GM12891 (cell line): ENCODE results near the gene KDM2B.
"Not testable (repeated sequence)": the region's sequence is repeated elsewhere in the genome, so short reads cannot be mapped to it uniquely, and the experiment has no call there.

ENCODE experiments used
- DNase-seq: peaks from one replicate; pipeline ENCODE4 v3.0.0; 2011; ENCODE audit warnings: low spot score; ENCODE audit not compliant: insufficient read length
- FAIRE-seq: peaks from 2 replicates; lab custom pipeline; 2011; peaks lifted over from hg19 to GRCh38; lab: Jason Lieb, UNC
- PAX5 ChIP-seq: IDR thresholded peaks from 2 replicates; pipeline ENCODE4 v1.6.1; 2011; ENCODE audit warnings: low read length, moderate library complexity, mild to moderate bottlenecking; ENCODE audit not compliant: insufficient read depth, severe bottlenecking
- POLR2A ChIP-seq: IDR thresholded peaks from 2 replicates; pipeline ENCODE4 v1.6.1; 2011; ENCODE audit warnings: low read depth, low read length, control low read depth
- POLR2AphosphoS5 ChIP-seq: IDR thresholded peaks from 2 replicates; pipeline ENCODE4 v1.6.1; 2011; ENCODE audit warnings: low read depth, low read length, control low read depth
- POU2F2 ChIP-seq: IDR thresholded peaks from 2 replicates; pipeline ENCODE4 v1.6.1; 2011; ENCODE audit warnings: low read depth, mild to moderate bottlenecking, control low read depth, low read length, moderate library complexity
- SPI1 ChIP-seq: IDR thresholded peaks from 2 replicates; pipeline ENCODE4 v1.6.1; 2011; ENCODE audit warnings: low read depth, low read length, control low read depth
- TAF1 ChIP-seq: IDR thresholded peaks from 2 replicates; pipeline ENCODE4 v1.6.1; 2011; ENCODE audit warnings: low read depth, low read length, control low read depth

Gene KDM2B

GRCh38 chr12:121590476-121591143 lies 9.8 kb upstream of the KDM2B start:
- FAIRE-seq (peak; percentile 62), DNase-seq (no peak)
- TF ChIP-seq SPI1, result peak; percentile 0; the same call in 1 of the 2 replicates
- TF ChIP-seq PAX5, result no peak

DNA sequence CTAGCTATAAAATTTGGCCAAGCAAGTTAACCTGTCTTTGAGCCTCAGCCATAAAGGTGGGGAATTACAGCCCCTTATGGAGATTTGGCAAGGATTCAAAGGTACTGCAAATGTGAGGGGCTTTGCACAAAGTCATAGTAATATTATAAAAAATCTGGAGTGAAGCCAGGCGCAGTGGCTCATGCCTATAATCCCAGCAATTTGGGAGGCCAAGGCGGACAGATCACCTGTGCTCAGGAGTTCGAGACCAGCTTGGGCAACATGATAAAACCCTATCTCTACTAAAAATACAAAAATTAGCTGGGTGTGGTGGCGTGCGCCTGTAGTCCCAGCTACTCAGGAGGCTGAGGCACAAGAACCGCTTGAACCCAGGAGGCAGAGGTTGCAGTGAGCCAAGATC lies 4.1 kb upstream of the KDM2B start:
- FAIRE-seq, DNase-seq: not testable (repeated sequence)

GRCh38 chr12:121583334-121583661 lies 2.5 kb upstream of the KDM2B start:
- FAIRE-seq, DNase-seq: not testable (repeated sequence)

- FAIRE-seq, result no peak
- no peak for DNase-seq
- TF ChIP-seq POLR2AphosphoS5 (no peak), SPI1 (no peak), TAF1 (no peak), PAX5 (no peak), POU2F2 (0 out of 2 replicates have a peak, but pooled peaks have one; percentile 16), POLR2A (no peak)
Observed at GRCh38 chr12:121582583-121583333, 1.9 kb upstream of the KDM2B start.

- FAIRE-seq (no peak), DNase-seq (no peak)
- TF ChIP-seq SPI1 (no peak), POLR2A (no peak), POU2F2 (no peak), PAX5 (no peak), POLR2AphosphoS5 (no peak), TAF1 (no peak)
Observed at GRCh38 chr12:121581686-121582429, 1.0 kb upstream of the KDM2B start.

DNA sequence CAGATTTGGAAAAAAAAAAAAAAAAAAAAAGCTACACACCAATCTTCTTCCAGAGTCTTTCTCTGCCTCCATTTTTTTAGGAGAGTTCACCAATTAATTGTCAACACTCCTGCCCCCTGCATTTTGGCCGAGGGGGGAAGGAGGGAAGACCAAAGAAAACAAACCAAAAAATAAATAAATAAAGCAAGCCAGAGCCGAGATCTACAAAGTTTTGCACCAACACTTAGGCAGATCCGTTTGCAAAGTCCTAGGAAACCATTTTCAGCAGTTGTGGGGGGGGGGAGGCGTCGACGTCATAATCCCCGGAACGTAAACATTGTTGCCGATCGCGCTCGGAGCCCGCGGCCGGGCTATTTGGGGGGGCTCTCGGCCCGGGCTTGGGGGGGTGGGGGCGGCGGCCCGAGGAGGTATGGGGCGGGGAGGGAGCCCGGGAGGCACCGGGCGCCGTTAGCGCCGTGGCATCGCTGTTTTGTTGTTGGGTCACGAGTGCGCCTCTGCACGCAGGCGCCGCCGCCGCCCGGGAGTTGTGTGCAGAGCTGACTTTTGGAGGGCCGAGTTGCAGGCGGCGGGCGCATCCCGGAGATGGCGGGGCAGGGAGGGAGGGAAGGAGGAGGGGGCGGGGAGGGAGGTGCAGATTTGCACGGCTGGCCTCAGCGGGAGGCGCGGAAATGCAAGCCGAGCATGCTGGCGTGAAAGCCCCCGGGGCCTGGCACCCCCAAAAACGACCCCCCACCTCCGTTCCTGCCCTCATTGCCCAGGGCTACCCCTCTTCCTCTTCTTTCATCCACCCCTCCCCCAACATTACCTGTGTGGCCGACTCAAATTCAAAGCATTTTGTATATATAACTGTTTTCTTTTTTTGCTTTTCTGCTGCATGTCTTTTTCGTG lies 598 bp downstream of the KDM2B start:
- TF ChIP-seq POLR2A, result no peak
- peak; percentile 49 for DNase-seq
- no peak for FAIRE-seq

DNA sequence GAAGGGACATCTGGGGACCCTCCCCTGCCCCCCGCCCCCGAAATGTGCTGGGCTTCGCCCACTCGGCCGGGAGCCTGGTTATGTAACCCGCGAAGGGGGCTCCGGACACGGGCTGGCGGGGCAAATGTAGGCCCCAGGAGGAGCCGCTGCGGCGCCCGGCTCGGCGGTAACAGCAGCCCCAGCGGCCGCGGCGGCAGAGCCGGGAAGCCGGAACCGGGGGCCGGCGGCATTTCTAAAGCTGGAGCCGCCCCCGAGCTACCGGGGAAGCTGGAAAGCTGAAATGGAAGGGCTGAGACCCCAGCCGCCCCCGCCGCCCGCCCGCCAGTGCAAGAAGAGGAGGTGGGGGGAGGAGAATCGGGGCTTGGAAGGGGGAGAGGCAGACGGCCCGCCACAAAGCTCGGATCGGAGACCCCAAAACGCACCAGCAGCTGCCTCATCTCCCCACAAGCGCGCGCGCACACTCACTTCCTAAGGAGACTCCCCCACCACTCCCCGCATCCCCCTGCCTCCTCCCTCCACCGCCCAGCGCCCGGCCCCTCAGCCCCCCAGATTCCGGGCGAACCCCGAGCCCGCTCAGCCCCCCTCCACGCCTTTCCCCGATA lies 1.5 kb downstream of the KDM2B start:
- DNase-seq, result peak; percentile 52
- FAIRE-seq, result no peak
- no peak for TF ChIP-seq POLR2A
- no peak for TF ChIP-seq TAF1
- no peak for TF ChIP-seq POLR2AphosphoS5
- no peak for TF ChIP-seq PAX5

DNA sequence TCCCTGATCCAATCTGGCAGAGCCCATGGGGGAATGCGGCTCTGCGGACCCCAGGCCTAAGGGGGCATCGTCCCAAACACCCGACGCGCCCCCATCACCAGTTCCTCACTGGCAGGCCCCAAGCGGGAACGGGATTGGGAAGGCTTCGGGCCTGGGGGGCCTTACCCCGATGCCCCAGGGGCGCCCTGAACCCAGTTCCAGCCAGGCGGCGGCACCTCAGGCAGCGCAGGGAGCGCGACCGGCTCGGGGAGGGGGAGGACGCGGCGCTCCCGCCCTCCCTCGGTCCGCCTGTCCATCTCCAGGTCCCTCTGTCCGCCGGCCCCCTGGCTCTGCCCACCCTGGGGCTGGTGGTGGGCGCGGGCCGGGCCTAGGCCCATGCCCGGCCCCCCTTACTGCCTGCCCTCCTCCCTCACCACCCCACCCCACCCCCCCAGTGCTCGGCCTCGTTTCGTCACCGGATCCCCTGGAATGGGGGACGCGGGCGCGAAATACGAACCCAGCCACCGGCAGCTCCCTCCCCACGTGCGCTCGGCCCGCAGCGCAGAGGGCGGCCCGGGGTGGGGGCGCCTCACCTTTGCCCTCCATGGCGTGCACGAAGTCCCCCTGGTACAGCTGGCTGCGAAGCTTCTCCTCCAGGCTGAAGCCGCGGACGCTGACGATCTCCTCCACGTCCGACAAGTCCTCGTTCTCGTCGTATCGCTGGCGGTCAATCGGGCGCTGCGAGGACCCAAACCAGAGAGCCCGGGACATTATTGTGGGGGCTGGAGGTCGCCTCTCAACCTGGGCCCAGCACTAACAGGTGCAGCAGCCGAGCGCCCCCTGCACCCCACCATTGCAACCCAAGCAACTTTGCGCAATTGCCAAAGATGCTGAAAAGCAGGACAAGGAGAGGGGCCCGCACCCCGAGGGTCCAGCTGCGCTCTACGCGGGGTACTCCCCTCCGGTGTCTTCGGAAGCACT lies 2.3 kb downstream of the KDM2B start:
- TF ChIP-seq TAF1, result no peak
- TF ChIP-seq PAX5, result no peak
- TF ChIP-seq POLR2AphosphoS5, result no peak
- DNase-seq, result no peak

GRCh38 chr12:121577443-121578180 lies 3.2 kb downstream of the KDM2B start:
- TF ChIP-seq PAX5, result no peak
- no peak for TF ChIP-seq POLR2A
- TF ChIP-seq POU2F2, result no peak
- TF ChIP-seq POLR2AphosphoS5, result no peak
- TF ChIP-seq TAF1, result no peak
- FAIRE-seq, result no peak
- DNase-seq, result no peak

More for the DNA sequence above, 2.3 kb downstream of the KDM2B start:
- no peak for FAIRE-seq
